ENCODE results near the gene GCAT.

GRCh38 chr22:37764622-37765021 lies 43.1 kb upstream of the GCAT start:
- TF ChIP-seq CTCF (optimal IDR thresholded peaks at IDR 0.05 in 1 of 3, IDR thresholded peaks at IDR 0.05 in 1 of 3, conservative IDR thresholded peaks at IDR 0.05 in 1 of 3; ENCODE audit: extremely low read depth in 1 of 3, insufficient read depth in 2 of 3, low read length in 3 of 3) (no peak), EZH2 (IDR thresholded peaks at IDR 0.05; ENCODE audit: low read length) (no peak)
